Measurements from ENCODE around the gene RANBP17.

GRCh38 chr5:170817195-170817594 lies 44.6 kb upstream of the RANBP17 start:
- TF ChIP-seq CTCF (IDR thresholded peaks at IDR 0.05) (no peak), POLR2A (IDR thresholded peaks at IDR 0.05) (no peak)
